Effector memory CD8-positive, alpha-beta T cell (primary cell): ENCODE data around the gene OGA.

Experiments used
- ATAC-seq: fragments of 150-1000 bp; cut with Tn5 transposase; replicated peaks from 2 replicates; pipeline ENCODE4 v1.10.0; 2021; ENCODE audit warnings: mild to moderate bottlenecking, moderate library complexity
- DNase-seq, 3 experiments: peaks; one replicate each; pipeline ENCODE4 v3.0.0; 2021
- H3K27ac Mint-ChIP-seq, 2 donors: one replicate each; pipeline ENCODE4 v1.8.0; 2022; ENCODE audit warnings: mild to moderate bottlenecking in 2 of 2, mixed read lengths in 2 of 2, moderate library complexity in 2 of 2
- H3K27me3 Mint-ChIP-seq, 2 donors: one replicate each; pipeline ENCODE4 v1.8.0; 2022; ENCODE audit warnings: mixed read lengths in 2 of 2
- H3K36me3 Mint-ChIP-seq: one replicate; pipeline ENCODE4 v1.8.0; 2022; ENCODE audit warnings: mild to moderate bottlenecking, moderate library complexity, mixed read lengths; ENCODE audit not compliant: insufficient read depth
- H3K4me1 Mint-ChIP-seq, 2 donors: one replicate each; pipeline ENCODE4 v1.8.0; 2022; ENCODE audit warnings: low read depth in 2 of 2, mixed read lengths in 2 of 2
- H3K4me3 Mint-ChIP-seq, 2 donors: one replicate each; pipeline ENCODE4 v1.8.0; 2022; ENCODE audit warnings: mild to moderate bottlenecking in 2 of 2, mixed read lengths in 2 of 2, moderate library complexity in 2 of 2
- H3K9me3 Mint-ChIP-seq, 2 donors: one replicate each; pipeline ENCODE4 v1.8.0; 2022; ENCODE audit warnings: mixed read lengths in 2 of 2

Gene OGA

GRCh38 chr10:101830322-101831168 is 12.3 kb upstream of the OGA start:
- ATAC-seq: peak; percentile 75
- H3K27ac Mint-ChIP-seq: peak overlapping the region; percentile 96

GRCh38 chr10:101829561-101830315 is 11.5 kb upstream of the OGA start:
- H3K4me3 Mint-ChIP-seq: peak overlapping the region; percentile 85 to 91
- H3K36me3 Mint-ChIP-seq: peaks cover 15% of the 10 kb centered on the region
- peak; percentile 23 for ATAC-seq
- peaks cover 44 to 45% of the 10 kb centered on the region in 2 donors for H3K4me1 Mint-ChIP-seq
- no peaks in the 10 kb centered on the region for H3K27me3 Mint-ChIP-seq
- DNase-seq: peak; percentile 46 to 59 (median 54)
- no peaks in the 10 kb centered on the region for H3K9me3 Mint-ChIP-seq
- H3K27ac Mint-ChIP-seq: peak overlapping the region; percentile 96

More at GRCh38 chr10:101830322-101831168, 12.3 kb upstream of the OGA start:
- DNase-seq: peak; percentile 88 to 91 (median 90)
- Mint-ChIP-seq H3K36me3 (peaks cover 15% of the 10 kb centered on the region), H3K4me3 (peak overlapping the region; percentile 85 to 91), H3K4me1 (peaks cover 48 to 49% of the 10 kb centered on the region in 2 donors), H3K9me3 (no peaks in the 10 kb centered on the region), H3K27me3 (no peaks in the 10 kb centered on the region)

GRCh38 chr10:101828766-101829551 is 10.7 kb upstream of the OGA start:
- H3K9me3 Mint-ChIP-seq: no peaks in the 10 kb centered on the region
- ATAC-seq (no peak), DNase-seq (no peak)
- no peaks in the 10 kb centered on the region for H3K27me3 Mint-ChIP-seq
- peak overlapping the region in 1 of 2 donors; percentile 85 for H3K4me3 Mint-ChIP-seq
- no peak overlapping the region for H3K27ac Mint-ChIP-seq
- H3K36me3 Mint-ChIP-seq: peaks cover 15% of the 10 kb centered on the region
- H3K4me1 Mint-ChIP-seq: peaks cover 36 to 38% of the 10 kb centered on the region in 2 donors

GRCh38 chr10:101827919-101828600 is 9.8 kb upstream of the OGA start:
- ATAC-seq (no peak), DNase-seq (no peak)
- Mint-ChIP-seq H3K27me3 (no peaks in the 10 kb centered on the region), H3K4me1 (peaks cover 27 to 29% of the 10 kb centered on the region in 2 donors), H3K9me3 (no peaks in the 10 kb centered on the region), H3K4me3 (no peak overlapping the region), H3K27ac (no peak overlapping the region), H3K36me3 (peaks cover 15% of the 10 kb centered on the region)

- no peak for ATAC-seq
- peaks cover 15% of the 10 kb centered on the region for H3K36me3 Mint-ChIP-seq
- peaks cover 23 to 25% of the 10 kb centered on the region in 2 donors for H3K4me1 Mint-ChIP-seq
Observed at GRCh38 chr10:101826852-101827434, 8.7 kb upstream of the OGA start.

GRCh38 chr10:101824736-101825135 is 6.5 kb upstream of the OGA start:
- no peaks in the 10 kb centered on the region for H3K9me3 Mint-ChIP-seq
- DNase-seq (no peak), ATAC-seq (no peak)
- no peak overlapping the region for H3K27ac Mint-ChIP-seq
- peaks cover 4 to 6% of the 10 kb centered on the region in 2 donors for H3K4me1 Mint-ChIP-seq
- H3K4me3 Mint-ChIP-seq: no peak overlapping the region
- peaks cover 2% of the 10 kb centered on the region for H3K36me3 Mint-ChIP-seq
- H3K27me3 Mint-ChIP-seq: no peaks in the 10 kb centered on the region

More at GRCh38 chr10:101826852-101827434, 8.7 kb upstream of the OGA start:
- H3K27me3 Mint-ChIP-seq: no peaks in the 10 kb centered on the region
- no peaks in the 10 kb centered on the region for H3K9me3 Mint-ChIP-seq
- no peak overlapping the region for H3K4me3 Mint-ChIP-seq
- H3K27ac Mint-ChIP-seq: peak overlapping the region in 1 of 2 donors; percentile 5
- no peak for DNase-seq

- peak overlapping the region; percentile 88 to 98 for H3K4me3 Mint-ChIP-seq
- peaks cover 25 to 39% of the 10 kb centered on the region in 2 donors for H3K4me1 Mint-ChIP-seq
- peaks cover 26% of the 10 kb centered on the region for H3K36me3 Mint-ChIP-seq
- DNase-seq: no peak
- ATAC-seq: peak; percentile 43
- H3K27me3 Mint-ChIP-seq: no peaks in the 10 kb centered on the region
- no peaks in the 10 kb centered on the region for H3K9me3 Mint-ChIP-seq
- peak overlapping the region; percentile 95 to 98 for H3K27ac Mint-ChIP-seq
Observed at GRCh38 chr10:101818872-101819633, 809 bp upstream of the OGA start.

- peak; percentile 11 for ATAC-seq
- Mint-ChIP-seq H3K4me1 (peaks cover 35 to 54% of the 10 kb centered on the region in 2 donors), H3K27ac (peak overlapping the region; percentile 95 to 98), H3K27me3 (no peaks in the 10 kb centered on the region), H3K4me3 (peak overlapping the region; percentile 88 to 98), H3K36me3 (peaks cover 42% of the 10 kb centered on the region), H3K9me3 (no peaks in the 10 kb centered on the region)
- peak in 2 of 3 experiments; percentile 37 to 45 for DNase-seq
Observed at GRCh38 chr10:101817337-101818118, 716 bp downstream of the OGA start.

GRCh38 chr10:101816913-101817336 is 1.3 kb downstream of the OGA start:
- ATAC-seq: no peak
- Mint-ChIP-seq H3K36me3 (peaks cover 48% of the 10 kb centered on the region), H3K4me3 (peak overlapping the region; percentile 88 to 98), H3K27me3 (no peaks in the 10 kb centered on the region), H3K27ac (peak overlapping the region; percentile 95 to 98), H3K9me3 (no peaks in the 10 kb centered on the region), H3K4me1 (peaks cover 35 to 58% of the 10 kb centered on the region in 2 donors)
- DNase-seq: no peak

GRCh38 chr10:101816376-101816775 is 1.9 kb downstream of the OGA start:
- Mint-ChIP-seq H3K27ac (peak overlapping the region; percentile 95 to 98), H3K36me3 (peaks cover 53% of the 10 kb centered on the region), H3K4me1 (peaks cover 35 to 56% of the 10 kb centered on the region in 2 donors), H3K9me3 (no peaks in the 10 kb centered on the region), H3K27me3 (no peaks in the 10 kb centered on the region), H3K4me3 (peak overlapping the region; percentile 88 to 98)
- DNase-seq: no peak
- ATAC-seq: no peak

- H3K36me3 Mint-ChIP-seq: peaks cover 71% of the 10 kb centered on the region
- ATAC-seq: no peak
- peaks cover 35 to 58% of the 10 kb centered on the region in 2 donors for H3K4me1 Mint-ChIP-seq
- H3K27ac Mint-ChIP-seq: peak overlapping the region; percentile 95 to 98
- no peak for DNase-seq
- no peaks in the 10 kb centered on the region for H3K9me3 Mint-ChIP-seq
- no peaks in the 10 kb centered on the region for H3K27me3 Mint-ChIP-seq
- peak overlapping the region; percentile 88 to 98 for H3K4me3 Mint-ChIP-seq
Observed at GRCh38 chr10:101814466-101815071, 3.7 kb downstream of the OGA start.
